MCF 10A (cell line): ENCODE results near the gene GALNT14. TPM values are rescaled to one million over a fixed set of nuclear protein-coding genes. Genes with fewer than 3 reads are reported as not detected.

Experiments used
- BruUV-seq: library from RNA; stranded (reverse); fragments of 400-500 nt; replicated peaks from 2 replicates; lab custom pipeline; 2021; lab: Mats Ljungman, UMichigan
- CTCF ChIA-PET: fragments of 300-600 bp; sonication (Branson Sonifier 250); formaldehyde crosslinking; extraction: SDS; loops from one replicate; lab custom pipeline; 2021; ENCODE audit warnings: antibody characterized with exemption, inconsistent platforms; lab: Yijun Ruan, JAX
- POLR2A ChIA-PET: fragments of 300-600, 350-650 bp; sonication (Branson Sonifier 250); formaldehyde crosslinking; extraction: SDS; loops from one replicate; lab custom pipeline; 2020; ENCODE audit warnings: antibody characterized with exemption, inconsistent platforms; lab: Yijun Ruan, JAX
- DNase-seq: peaks from one replicate; pipeline ENCODE4 v3.0.0-alpha.2; 2018; ENCODE audit not compliant: unreplicated experiment
- H3K27ac Mint-ChIP-seq: one replicate; pipeline ENCODE4 v1.8.0; 2022; ENCODE audit warnings: mild to moderate bottlenecking, low read depth, mixed read lengths; ENCODE audit not compliant: unreplicated experiment
- H3K27me3 Mint-ChIP-seq: one replicate; pipeline ENCODE4 v1.8.0; 2022; ENCODE audit warnings: mixed read lengths; ENCODE audit not compliant: insufficient read depth, unreplicated experiment
- H3K36me3 Mint-ChIP-seq: one replicate; pipeline ENCODE4 v1.8.0; 2022; ENCODE audit warnings: mild to moderate bottlenecking, moderate library complexity, mixed read lengths; ENCODE audit not compliant: insufficient read depth, unreplicated experiment
- H3K4me1 Mint-ChIP-seq: one replicate; pipeline ENCODE4 v1.8.0; 2022; ENCODE audit warnings: mixed read lengths; ENCODE audit not compliant: insufficient read depth, unreplicated experiment
- H3K4me3 Mint-ChIP-seq: one replicate; pipeline ENCODE4 v1.8.0; 2022; ENCODE audit warnings: mild to moderate bottlenecking, moderate library complexity, mixed read lengths; ENCODE audit not compliant: unreplicated experiment
- H3K9me3 Mint-ChIP-seq: one replicate; pipeline ENCODE4 v1.8.0; 2022; ENCODE audit warnings: mixed read lengths; ENCODE audit not compliant: unreplicated experiment
- intact Hi-C: fragments of 100-400 bp; cut with micrococcal nuclease; formaldehyde crosslinking; loops from 2 replicates; pipeline ENCODE4 v1.14.1; 2022
- total RNA-seq: library from RNA; stranded (reverse); gene quantifications from 2 replicates; pipeline ENCODE4 v1.2.3, GENCODE V29; 2022
- TF ChIP-seq, protein P1 (sequence below): fragments of 200-600 bp; IDR thresholded peaks from one replicate; pipeline ENCODE4 v1.8.0; 2022; ENCODE audit warnings: antibody characterized with exemption, mild to moderate bottlenecking; ENCODE audit not compliant: unreplicated experiment

The GALNT14 gene
- total RNA-seq, 1 experiment from 2014 or later, result 4.6 TPM

DNA sequence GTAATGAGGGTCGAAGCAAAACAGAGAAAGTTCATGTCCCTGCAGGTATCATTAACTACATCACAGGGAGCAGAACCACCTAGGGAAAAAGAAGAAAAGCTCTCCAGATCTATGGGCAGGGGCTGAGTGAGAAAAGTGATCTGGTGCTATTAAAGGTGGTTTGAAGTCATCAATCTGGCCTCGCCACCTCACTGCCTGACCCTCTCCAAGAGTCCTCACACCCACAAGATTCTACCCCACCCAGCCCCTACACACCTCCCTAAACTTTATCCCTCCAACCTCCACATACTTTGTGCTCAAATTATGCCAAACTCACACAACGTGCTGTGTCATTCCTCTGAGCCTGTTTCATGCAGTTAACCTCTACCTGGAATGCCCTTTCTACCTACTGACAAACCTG lies 2.2 kb downstream of the GALNT14 start:
- Mint-ChIP-seq H3K4me3 (no peak overlapping the region), H3K9me3 (no peaks in the 10 kb centered on the region), H3K36me3 (no peaks in the 10 kb centered on the region), H3K27me3 (peaks cover 25% of the 10 kb centered on the region), H3K4me1 (no peaks in the 10 kb centered on the region), H3K27ac (no peak overlapping the region)
- BruUV-seq, result no TSS peak
- ChIA-PET POLR2A (no interaction called here), CTCF (interaction anchor here (0.6 kb wide), 1 partner anchor 422 kb away, joined by 3 read pairs; no protein-coding TSS in a partner anchor)
- DNase-seq, result no peak
- TF ChIP-seq, protein P1, sequence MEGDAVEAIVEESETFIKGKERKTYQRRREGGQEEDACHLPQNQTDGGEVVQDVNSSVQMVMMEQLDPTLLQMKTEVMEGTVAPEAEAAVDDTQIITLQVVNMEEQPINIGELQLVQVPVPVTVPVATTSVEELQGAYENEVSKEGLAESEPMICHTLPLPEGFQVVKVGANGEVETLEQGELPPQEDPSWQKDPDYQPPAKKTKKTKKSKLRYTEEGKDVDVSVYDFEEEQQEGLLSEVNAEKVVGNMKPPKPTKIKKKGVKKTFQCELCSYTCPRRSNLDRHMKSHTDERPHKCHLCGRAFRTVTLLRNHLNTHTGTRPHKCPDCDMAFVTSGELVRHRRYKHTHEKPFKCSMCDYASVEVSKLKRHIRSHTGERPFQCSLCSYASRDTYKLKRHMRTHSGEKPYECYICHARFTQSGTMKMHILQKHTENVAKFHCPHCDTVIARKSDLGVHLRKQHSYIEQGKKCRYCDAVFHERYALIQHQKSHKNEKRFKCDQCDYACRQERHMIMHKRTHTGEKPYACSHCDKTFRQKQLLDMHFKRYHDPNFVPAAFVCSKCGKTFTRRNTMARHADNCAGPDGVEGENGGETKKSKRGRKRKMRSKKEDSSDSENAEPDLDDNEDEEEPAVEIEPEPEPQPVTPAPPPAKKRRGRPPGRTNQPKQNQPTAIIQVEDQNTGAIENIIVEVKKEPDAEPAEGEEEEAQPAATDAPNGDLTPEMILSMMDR, result no peak
- intact Hi-C loops, result no loop called here

DNA sequence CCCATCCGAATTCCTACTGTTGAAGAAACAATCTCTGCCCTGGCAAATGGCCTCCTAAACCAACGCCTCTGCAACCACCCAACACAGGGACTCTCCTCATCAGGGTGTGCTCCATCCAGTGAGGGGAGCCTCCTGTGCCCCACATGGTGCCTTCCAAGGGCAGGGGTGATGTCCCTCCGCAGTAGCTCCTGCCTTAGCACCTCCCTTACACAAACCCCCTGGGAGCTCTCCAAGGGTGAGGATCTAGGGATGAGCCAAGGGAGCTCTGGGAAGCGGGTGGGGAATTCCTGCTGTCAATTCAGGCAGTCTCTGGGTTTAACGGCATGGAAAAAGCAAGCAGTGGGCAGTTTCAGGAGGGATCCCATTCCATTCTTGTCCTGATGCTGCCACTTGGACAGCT lies 3.8 kb downstream of the GALNT14 start:
- DNase-seq, result no peak
- Mint-ChIP-seq H3K27me3 (peaks cover 25% of the 10 kb centered on the region), H3K4me1 (no peaks in the 10 kb centered on the region), H3K36me3 (no peaks in the 10 kb centered on the region), H3K9me3 (no peaks in the 10 kb centered on the region), H3K4me3 (no peak overlapping the region), H3K27ac (no peak overlapping the region)
- no TSS peak for BruUV-seq
- intact Hi-C loops, result no loop called here
- ChIA-PET CTCF (interaction anchor here (0.6 to 1.0 kb wide), 4 partner anchors 10 to 422 kb away, joined by 3 to 4 read pairs (median 4); no protein-coding TSS in a partner anchor), POLR2A (no interaction called here)
- TF ChIP-seq, protein P1, result no peak

DNA sequence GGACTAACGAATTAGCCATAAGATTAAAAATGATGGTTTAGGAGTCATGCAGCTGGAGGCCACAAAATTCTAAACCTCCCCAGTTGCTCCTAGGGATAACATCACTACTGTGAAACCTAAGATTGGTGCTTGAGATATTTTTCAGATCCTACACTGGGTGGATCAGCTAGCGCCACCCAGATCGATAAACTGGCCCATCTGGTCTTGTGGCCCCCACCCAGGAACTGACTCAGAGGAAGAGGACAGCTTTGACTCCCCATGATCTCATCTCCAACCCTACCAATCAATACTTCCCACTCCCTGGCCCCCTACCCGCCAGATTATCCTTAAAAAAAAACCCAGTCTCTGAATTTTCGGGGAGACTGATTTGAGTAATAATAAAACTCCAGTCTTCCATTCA lies 5.5 kb downstream of the GALNT14 start:
- H3K36me3 Mint-ChIP-seq, result no peaks in the 10 kb centered on the region
- no peaks in the 10 kb centered on the region for H3K4me1 Mint-ChIP-seq
- no peak for DNase-seq
- CTCF ChIA-PET, result no interaction called here
- no peak overlapping the region for H3K4me3 Mint-ChIP-seq
- TF ChIP-seq, protein P1, result no peak
- no TSS peak for BruUV-seq
- no peaks in the 10 kb centered on the region for H3K9me3 Mint-ChIP-seq
- no peak overlapping the region for H3K27ac Mint-ChIP-seq
- peaks cover 25% of the 10 kb centered on the region for H3K27me3 Mint-ChIP-seq
- intact Hi-C loops, result no loop called here
- POLR2A ChIA-PET, result no interaction called here

DNA sequence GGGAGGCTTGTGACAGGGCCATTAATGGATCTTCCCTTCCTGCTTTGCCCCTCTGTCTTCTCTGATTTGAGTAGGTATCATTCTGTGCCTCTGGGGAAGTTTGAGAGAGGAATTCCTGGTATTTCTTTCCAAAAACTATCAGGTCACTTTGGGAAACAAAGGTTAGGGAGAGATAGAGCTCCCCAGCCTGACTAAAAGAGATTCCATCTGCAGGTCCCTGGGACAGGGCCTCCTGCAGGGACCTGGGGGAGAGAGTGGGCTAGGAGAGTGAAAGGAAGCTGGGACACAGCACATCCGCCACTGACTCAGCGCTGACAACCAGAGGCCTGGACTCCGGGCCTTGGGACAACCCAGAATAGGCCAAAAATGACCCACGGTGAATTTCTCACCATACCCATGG lies 6.4 kb downstream of the GALNT14 start:
- CTCF ChIA-PET, result interaction anchor here (0.5 to 1.2 kb wide), 2 partner anchors 12 to 986 kb away, joined by 3 read pairs; no protein-coding TSS in a partner anchor

More for the DNA sequence above, 6.4 kb downstream of the GALNT14 start:
- H3K4me3 Mint-ChIP-seq, result no peak overlapping the region
- no peak overlapping the region for H3K27ac Mint-ChIP-seq
- no peak for DNase-seq
- BruUV-seq, result no TSS peak
- no peaks in the 10 kb centered on the region for H3K36me3 Mint-ChIP-seq
- TF ChIP-seq, protein P1, result no peak
- H3K4me1 Mint-ChIP-seq, result peaks cover under 1% of the 10 kb centered on the region
- peaks cover 25% of the 10 kb centered on the region for H3K27me3 Mint-ChIP-seq
- no peaks in the 10 kb centered on the region for H3K9me3 Mint-ChIP-seq
- POLR2A ChIA-PET, result no interaction called here
- intact Hi-C loops, result no loop called here
